Mesendoderm (in vitro differentiated cells): ENCODE measurements around the gene UNC119B.

Experiments used
- DNase-seq: peaks from one replicate; pipeline ENCODE4 v3.0.0; 2013
- H2AK5ac ChIP-seq: 2 replicates; pipeline ENCODE4 v1.6.1; 2013; ENCODE audit warnings: low read length, inconsistent platforms
- H2BK120ac ChIP-seq: 2 replicates; pipeline ENCODE4 v1.6.1; 2013; ENCODE audit warnings: low read depth, mild to moderate bottlenecking, low read length, moderate library complexity, mixed read lengths
- H2BK15ac ChIP-seq: replicated peaks from 2 replicates; pipeline ENCODE4 v1.6.1; 2013; ENCODE audit warnings: low read depth, mild to moderate bottlenecking, moderate library complexity
- H2BK5ac ChIP-seq: 2 replicates; pipeline ENCODE4 v1.6.1; 2013; ENCODE audit warnings: low read length, inconsistent platforms
- H3K18ac ChIP-seq: 2 replicates; pipeline ENCODE4 v1.6.1; 2013; ENCODE audit warnings: mild to moderate bottlenecking, low read length, mixed read lengths
- H3K23ac ChIP-seq: one replicate; pipeline ENCODE4 v1.6.1; 2013; ENCODE audit warnings: low read length
- H3K27ac ChIP-seq: 2 replicates; pipeline ENCODE4 v1.5.1; 2013; ENCODE audit warnings: low read depth, mild to moderate bottlenecking, inconsistent platforms, low read length, moderate library complexity
- H3K27me3 ChIP-seq: 2 replicates; pipeline ENCODE4 v1.6.1; 2013; ENCODE audit warnings: low read length, control low read depth, mild to moderate bottlenecking, inconsistent platforms; ENCODE audit not compliant: insufficient read depth, poor library complexity
- H3K36me3 ChIP-seq: 2 replicates; pipeline ENCODE4 v1.6.1; 2013; ENCODE audit warnings: low read length, inconsistent platforms; ENCODE audit not compliant: control insufficient read depth, insufficient read depth
- H3K4ac ChIP-seq: one replicate; pipeline ENCODE4 v1.6.1; 2013; ENCODE audit warnings: low read depth, mild to moderate bottlenecking, low read length, moderate library complexity
- H3K4me1 ChIP-seq: 2 replicates; pipeline ENCODE4 v1.6.1; 2013; ENCODE audit warnings: low read depth, low read length, inconsistent platforms; ENCODE audit not compliant: control insufficient read depth
- H3K4me2 ChIP-seq: 2 replicates; pipeline ENCODE4 v1.6.1; 2013; ENCODE audit warnings: low read length
- H3K4me3 ChIP-seq: 2 replicates; pipeline ENCODE4 v1.5.1; 2013; ENCODE audit warnings: mild to moderate bottlenecking, low read length
- H3K56ac ChIP-seq: one replicate; pipeline ENCODE4 v1.6.1; 2013; ENCODE audit warnings: low read length
- H3K79me1 ChIP-seq: 2 replicates; pipeline ENCODE4 v1.6.1; 2013; ENCODE audit warnings: low read length, inconsistent platforms
- H3K79me2 ChIP-seq: 2 replicates; pipeline ENCODE4 v1.6.1; 2013; ENCODE audit warnings: mild to moderate bottlenecking, low read length; ENCODE audit not compliant: control insufficient read depth, insufficient read depth
- H3K9ac ChIP-seq: 2 replicates; pipeline ENCODE4 v1.6.1; 2013; ENCODE audit warnings: low read length, inconsistent platforms
- H4K5ac ChIP-seq: one replicate; pipeline ENCODE4 v1.6.1; 2013; ENCODE audit warnings: low read length
- H4K8ac ChIP-seq: one replicate; pipeline ENCODE4 v1.6.1; 2013; ENCODE audit warnings: low read depth, mild to moderate bottlenecking, control low read depth, low read length, moderate library complexity
- WGBS: extraction: QIAGEN DNeasy Blood & Tissue Kit; methylation state at CpG from one replicate; pipeline ENCODE4 v1.1.7; 2013; ENCODE audit warnings: low lambda C conversion rate, missing lambda C conversion rate; ENCODE audit not compliant: insufficient coverage; ENCODE audit errors: extremely low coverage; 5-methylcytosine and 5-hydroxymethylcytosine counted together

Gene UNC119B

GRCh38 chr12:120721866-120722265 is 11.6 kb downstream of the UNC119B start:
- H4K8ac ChIP-seq = no peak overlapping the region
- H3K27me3 ChIP-seq = no peaks in the 10 kb centered on the region
- H4K5ac ChIP-seq = no peak overlapping the region
- no peak overlapping the region for H3K23ac ChIP-seq
- no peak overlapping the region for H2BK5ac ChIP-seq
- no peaks in the 10 kb centered on the region for H3K4me1 ChIP-seq
- no peak overlapping the region for H3K27ac ChIP-seq
- H3K18ac ChIP-seq = no peak overlapping the region
- H2BK120ac ChIP-seq = no peak overlapping the region
- no peak for DNase-seq
- H3K36me3 ChIP-seq = peaks cover 20% of the 10 kb centered on the region
- no peaks in the 10 kb centered on the region for H3K79me2 ChIP-seq
- no peak overlapping the region for H3K9ac ChIP-seq
- H3K79me1 ChIP-seq = no peaks in the 10 kb centered on the region
- no peak overlapping the region for H3K4ac ChIP-seq
- H2AK5ac ChIP-seq = no peak overlapping the region
- no peak overlapping the region for H2BK15ac ChIP-seq
- no peak overlapping the region for H3K56ac ChIP-seq
- no CpG with 5 or more reads among the region's 3 CpGs for WGBS
- no peak overlapping the region for H3K4me3 ChIP-seq
- no peak overlapping the region for H3K4me2 ChIP-seq

GRCh38 chr12:120722784-120723183 is 12.5 kb downstream of the UNC119B start:
- no peak overlapping the region for H2BK120ac ChIP-seq
- peaks cover 19% of the 10 kb centered on the region for H3K36me3 ChIP-seq
- no peak overlapping the region for H2BK15ac ChIP-seq
- no peaks in the 10 kb centered on the region for H3K79me1 ChIP-seq
- no peaks in the 10 kb centered on the region for H3K27me3 ChIP-seq
- WGBS = no CpG with 5 or more reads among the region's 2 CpGs
- H4K5ac ChIP-seq = no peak overlapping the region
- H2AK5ac ChIP-seq = no peak overlapping the region
- H3K4me1 ChIP-seq = no peaks in the 10 kb centered on the region
- H3K79me2 ChIP-seq = no peaks in the 10 kb centered on the region
- H3K4me3 ChIP-seq = no peak overlapping the region
- no peak overlapping the region for H2BK5ac ChIP-seq
- H3K4ac ChIP-seq = no peak overlapping the region
- H4K8ac ChIP-seq = no peak overlapping the region
- no peak overlapping the region for H3K4me2 ChIP-seq
- H3K9ac ChIP-seq = no peak overlapping the region
- no peak overlapping the region for H3K23ac ChIP-seq
- H3K18ac ChIP-seq = no peak overlapping the region
- H3K27ac ChIP-seq = no peak overlapping the region
- no peak overlapping the region for H3K56ac ChIP-seq
- no peak for DNase-seq

GRCh38 chr12:120724720-120725119 is 14.5 kb downstream of the UNC119B start:
- Histone ChIP-seq H3K4me2 (no peak overlapping the region), H3K4ac (no peak overlapping the region), H3K4me1 (no peaks in the 10 kb centered on the region)

GRCh38 chr12:120725151-120725658 is 14.9 kb downstream of the UNC119B start:
- H2BK15ac ChIP-seq = no peak overlapping the region
- H3K27ac ChIP-seq = no peak overlapping the region
- no peak overlapping the region for H4K8ac ChIP-seq
- peak overlapping the region; percentile 49 for H3K4me2 ChIP-seq
- H3K79me2 ChIP-seq = no peaks in the 10 kb centered on the region
- H3K27me3 ChIP-seq = no peaks in the 10 kb centered on the region
- H3K9ac ChIP-seq = peak overlapping the region; percentile 43
- H3K79me1 ChIP-seq = no peaks in the 10 kb centered on the region
- no peak overlapping the region for H2BK5ac ChIP-seq
- peak; percentile 11 for DNase-seq
- no peak overlapping the region for H2AK5ac ChIP-seq
- H3K18ac ChIP-seq = no peak overlapping the region
- H3K4me1 ChIP-seq = no peaks in the 10 kb centered on the region
- no peak overlapping the region for H2BK120ac ChIP-seq
- no CpG with 5 or more reads among the region's 14 CpGs for WGBS
- no peak overlapping the region for H3K23ac ChIP-seq
- H3K36me3 ChIP-seq = peaks cover 11% of the 10 kb centered on the region
- H3K4ac ChIP-seq = no peak overlapping the region
- H3K56ac ChIP-seq = peak overlapping the region; percentile 71
- H3K4me3 ChIP-seq = peak overlapping the region; percentile 14
- H4K5ac ChIP-seq = no peak overlapping the region

More at GRCh38 chr12:120724720-120725119, 14.5 kb downstream of the UNC119B start:
- Histone ChIP-seq H4K5ac (no peak overlapping the region), H4K8ac (no peak overlapping the region), H3K27ac (no peak overlapping the region), H2BK120ac (no peak overlapping the region), H3K36me3 (peaks cover 13% of the 10 kb centered on the region), H3K23ac (no peak overlapping the region), H3K18ac (no peak overlapping the region), H2AK5ac (no peak overlapping the region), H2BK15ac (no peak overlapping the region), H3K4me3 (no peak overlapping the region), H3K56ac (no peak overlapping the region), H2BK5ac (no peak overlapping the region), H3K27me3 (no peaks in the 10 kb centered on the region), H3K9ac (no peak overlapping the region), H3K79me1 (no peaks in the 10 kb centered on the region), H3K79me2 (no peaks in the 10 kb centered on the region)
- no peak for DNase-seq
- WGBS = no CpG with 5 or more reads among the region's 5 CpGs

- Histone ChIP-seq H3K9ac (peak within 1 kb of the TSS; percentile 82), H3K4me2 (peak within 1 kb of the TSS; percentile 56), H3K36me3 (peaks cover 10% of the 10 kb centered on the region), H3K79me1 (no peaks in the 10 kb centered on the region), H3K4ac (peak within 1 kb of the TSS; percentile 57), H2BK5ac (no peak within 1 kb of the TSS), H3K27me3 (no peaks in the 10 kb centered on the region), H3K18ac (peak within 1 kb of the TSS; percentile 76), H3K56ac (peak within 1 kb of the TSS; percentile 86), H3K79me2 (no peaks in the 10 kb centered on the region), H2AK5ac (no peak within 1 kb of the TSS), H4K5ac (peak within 1 kb of the TSS; percentile 95), H2BK15ac (no peak within 1 kb of the TSS), H4K8ac (no peak within 1 kb of the TSS), H3K4me1 (no peaks in the 10 kb centered on the region), H3K27ac (no peak within 1 kb of the TSS), H3K4me3 (peak within 1 kb of the TSS; percentile 51), H2BK120ac (no peak within 1 kb of the TSS), H3K23ac (no peak within 1 kb of the TSS)
- no CpG with 5 or more reads among the region's 66 CpGs for WGBS
- DNase-seq = peak; percentile 92
These were observed 15.6 kb downstream of the UNC119B start, which contains the start of gene ACADS for GRCh38 chr12:120725659-120726509. Gene ACADS, plus strand, starts transcription at chr12:120725826. Its CDS starts 60 bp downstream, at chr12:120725886.
